DOHH2 (cell line): ENCODE data around the gene SDHAF2.

Experiments used
- H3F3A ChIP-seq: fragments of 200-600 bp; sonication (generic), shearing (Covaris generic); 2 replicates; pipeline ENCODE4 v1.6.0; 2016; ENCODE audit warnings: antibody characterized with exemption, mild to moderate bottlenecking; ENCODE audit not compliant: control insufficient read depth, insufficient read depth
- H3K27ac ChIP-seq: fragments of 200-600 bp; sonication (generic); 2 replicates; pipeline ENCODE4 v1.5.1; 2014; ENCODE audit warnings: low read depth, mild to moderate bottlenecking, low read length, moderate library complexity
- H3K27me3 ChIP-seq: fragments of 200-600 bp; sonication (generic); 2 replicates; pipeline ENCODE4 v1.6.1; 2014; ENCODE audit warnings: mild to moderate bottlenecking, low read length, mixed read lengths; ENCODE audit not compliant: control insufficient read depth
- H3K36me3 ChIP-seq: fragments of 200-600 bp; sonication (generic); 2 replicates; pipeline ENCODE4 v1.6.1; 2014; ENCODE audit warnings: mild to moderate bottlenecking, low read length, moderate library complexity, mixed read lengths; ENCODE audit not compliant: control insufficient read depth
- H3K4me1 ChIP-seq: fragments of 200-600 bp; sonication (generic); 2 replicates; pipeline ENCODE4 v1.6.1; 2014; ENCODE audit warnings: mild to moderate bottlenecking, low read length, mixed read lengths; ENCODE audit not compliant: control insufficient read depth
- H3K4me2 ChIP-seq: fragments of 200-600 bp; sonication (generic); 2 replicates; pipeline ENCODE4 v1.6.0; 2014; ENCODE audit warnings: mild to moderate bottlenecking, low read length, moderate library complexity
- H3K4me3 ChIP-seq: fragments of 200-600 bp; sonication (generic); 2 replicates; pipeline ENCODE4 v1.5.1; 2014; ENCODE audit warnings: mild to moderate bottlenecking, low read length, mixed read lengths
- H3K79me2 ChIP-seq: fragments of 200-600 bp; sonication (generic); 2 replicates; pipeline ENCODE4 v1.6.1; 2014; ENCODE audit warnings: mild to moderate bottlenecking, low read length, mixed read lengths; ENCODE audit not compliant: control insufficient read depth
- H3K9me2 ChIP-seq: fragments of 200-600 bp; sonication (generic); replicated peaks from 2 replicates; pipeline ENCODE4 v1.6.1; 2014; ENCODE audit warnings: mild to moderate bottlenecking, low read length, mixed read lengths; ENCODE audit not compliant: control insufficient read depth
- H3K9me3 ChIP-seq: fragments of 200-600 bp; sonication (generic); 2 replicates; pipeline ENCODE4 v1.6.1; 2014; ENCODE audit warnings: antibody characterized with exemption, low read length, mixed read lengths; ENCODE audit not compliant: control insufficient read depth, insufficient read depth
- H4K20me1 ChIP-seq: fragments of 200-600 bp; sonication (generic); 2 replicates; pipeline ENCODE4 v1.6.0; 2014; ENCODE audit warnings: low read depth, mild to moderate bottlenecking, antibody characterized with exemption, low read length, moderate library complexity; ENCODE audit not compliant: control insufficient read depth, insufficient read depth
- CTCF ChIP-seq: fragments of 200-600 bp; sonication (generic); IDR thresholded peaks from one replicate; pipeline ENCODE4 v1.5.1; 2014; ENCODE audit warnings: antibody characterized with exemption, mild to moderate bottlenecking, low read depth, low read length; ENCODE audit not compliant: poor library complexity, severe bottlenecking
- EZH2phosphoT487 ChIP-seq: fragments of 200-600 bp; sonication (generic); IDR thresholded peaks from 2 replicates; pipeline ENCODE4 v1.6.1; 2017; ENCODE audit warnings: borderline replicate concordance, mild to moderate bottlenecking, antibody characterized with exemption, low read length, moderate library complexity, mixed read lengths

Gene SDHAF2

GRCh38 chr11:61486011-61486620 is 56.2 kb downstream of the SDHAF2 start:
- H3K4me1 ChIP-seq: no peaks in the 10 kb centered on the region
- TF ChIP-seq EZH2phosphoT487 (no peak), CTCF (no peak)
- H3F3A ChIP-seq: no peaks in the 10 kb centered on the region
- no peak overlapping the region for H3K27ac ChIP-seq
- H3K36me3 ChIP-seq: no peaks in the 10 kb centered on the region
- H3K4me3 ChIP-seq: no peak overlapping the region
- no peaks in the 10 kb centered on the region for H3K27me3 ChIP-seq
- no peaks in the 10 kb centered on the region for H3K9me2 ChIP-seq
- no peaks in the 10 kb centered on the region for H3K79me2 ChIP-seq
- H3K9me3 ChIP-seq: no peaks in the 10 kb centered on the region
- no peak overlapping the region for H3K4me2 ChIP-seq
- no peaks in the 10 kb centered on the region for H4K20me1 ChIP-seq

GRCh38 chr11:61486779-61487178 is 56.9 kb downstream of the SDHAF2 start:
- Histone ChIP-seq H3K27ac (no peak overlapping the region), H3K4me1 (no peaks in the 10 kb centered on the region), H3K9me3 (no peaks in the 10 kb centered on the region), H3K79me2 (no peaks in the 10 kb centered on the region), H3K9me2 (no peaks in the 10 kb centered on the region), H3K4me2 (no peak overlapping the region), H3K4me3 (no peak overlapping the region), H3K36me3 (no peaks in the 10 kb centered on the region), H3F3A (no peaks in the 10 kb centered on the region), H4K20me1 (no peaks in the 10 kb centered on the region), H3K27me3 (no peaks in the 10 kb centered on the region)
- no peak for TF ChIP-seq EZH2phosphoT487
- no peak for TF ChIP-seq CTCF

GRCh38 chr11:61487342-61488025 is 57.6 kb downstream of the SDHAF2 start:
- H3K27ac ChIP-seq: no peak overlapping the region
- no peaks in the 10 kb centered on the region for H3F3A ChIP-seq
- H3K9me2 ChIP-seq: no peaks in the 10 kb centered on the region
- H3K36me3 ChIP-seq: no peaks in the 10 kb centered on the region
- no peaks in the 10 kb centered on the region for H4K20me1 ChIP-seq
- H3K79me2 ChIP-seq: no peaks in the 10 kb centered on the region
- no peak overlapping the region for H3K4me3 ChIP-seq
- H3K9me3 ChIP-seq: no peaks in the 10 kb centered on the region
- TF ChIP-seq CTCF: no peak
- no peak for TF ChIP-seq EZH2phosphoT487
- no peaks in the 10 kb centered on the region for H3K4me1 ChIP-seq
- H3K27me3 ChIP-seq: no peaks in the 10 kb centered on the region
- H3K4me2 ChIP-seq: no peak overlapping the region
